ENCODE measurements around the gene DYNLT4.
"Not testable (repeated sequence)": the region's sequence is repeated elsewhere in the genome, so short reads cannot be mapped to it uniquely, and the experiment has no call there.

Gene DYNLT4

GRCh38 chr1:44808063-44808937 lies 1.1 kb upstream of the DYNLT4 start, which contains the start of gene BTBD19:
BTBD19 (plus strand) TSS chr1:44808523; CDS start chr1:44808821, 298 bp downstream.
- DNase-seq: peak; percentile 76 to 85

- peak; percentile 89 to 92 for DNase-seq
Measured at GRCh38 chr1:44807364-44808062, 362 bp upstream of the DYNLT4 start.

- no peak for DNase-seq
Measured at GRCh38 chr1:44806025-44806703, 987 bp downstream of the DYNLT4 start.

- no peak for DNase-seq
Measured at GRCh38 chr1:44805311-44806024, 1.7 kb downstream of the DYNLT4 start.

- DNase-seq: no peak
Measured at GRCh38 chr1:44803312-44804095, 3.6 kb downstream of the DYNLT4 start.

- DNase-seq: no peak
Measured at GRCh38 chr1:44803062-44803311, 4.2 kb downstream of the DYNLT4 start.

- DNase-seq: peak in 1 of 2 donors; percentile 35
Measured at GRCh38 chr1:44802306-44803061, 4.7 kb downstream of the DYNLT4 start.

GRCh38 chr1:44801491-44802305 lies 5.5 kb downstream of the DYNLT4 start:
- peak; percentile 54 to 58 for DNase-seq

GRCh38 chr1:44799770-44800584 lies 7.2 kb downstream of the DYNLT4 start, which contains the start of gene PLK3:
PLK3 (plus strand) TSS chr1:44800377; CDS start chr1:44800464, 87 bp downstream.
- peak; percentile 99 to 100 for DNase-seq

- no peak for DNase-seq
Measured at GRCh38 chr1:44798481-44799365, 8.4 kb downstream of the DYNLT4 start.

- not testable (repeated sequence) for DNase-seq
Measured at GRCh38 chr1:44797886-44798285, 9.3 kb downstream of the DYNLT4 start.

GRCh38 chr1:44792736-44793502 lies 14.2 kb downstream of the DYNLT4 start:
- no peak for DNase-seq

GRCh38 chr1:44790968-44791801 lies 16.0 kb downstream of the DYNLT4 start:
- DNase-seq: no peak

- DNase-seq: no peak
Measured at GRCh38 chr1:44788120-44788860, 18.9 kb downstream of the DYNLT4 start, which contains the start of gene BEST4. BEST4 (minus strand) TSS chr1:44788170; CDS start chr1:44787705, 465 bp downstream.

- no peak for DNase-seq
Measured at GRCh38 chr1:44787506-44787905, 19.6 kb downstream of the DYNLT4 start.
